Vagina (tissue), 2 donors: ENCODE data around the gene TP53RK.

Source experiments
- CTCF ChIP-seq, 3 experiments: fragments of 450-650 bp in 2 of 3; fragments of 200-600 bp in 1 of 3; sonication (generic) in 1 of 3; IDR thresholded peaks; one replicate each; pipeline ENCODE4 v1.5.1; 2017 to 2019; ENCODE audit warnings: antibody characterized with exemption in 3 of 3, mild to moderate bottlenecking in 2 of 3, moderate library complexity in 2 of 3
- POLR2A ChIP-seq, 2 donors: fragments of 450-650 bp; IDR thresholded peaks; one replicate each; pipeline ENCODE4 v1.6.1; 2017; ENCODE audit warnings: antibody characterized with exemption in 2 of 2, mild to moderate bottlenecking in 2 of 2, moderate library complexity in 2 of 2

GRCh38 chr20:46709459-46710152 lies 20.4 kb upstream of the TP53RK start, which contains the start of gene SLC2A10:
- TF ChIP-seq CTCF (IDR thresholded peaks at IDR 0.05) (no peak), POLR2A (IDR thresholded peaks at IDR 0.05) (no peak)
